Nephron progenitor cell (in vitro differentiated cells): ENCODE measurements around the gene SS18L1.

Source experiments
- DNase-seq: peaks from one replicate; pipeline ENCODE4 v3.0.0; 2021
- H3K27ac Mint-ChIP-seq: 2 replicates; pipeline ENCODE4 v1.8.0; 2021; ENCODE audit warnings: mild to moderate bottlenecking, moderate library complexity, mixed read lengths
- H3K27me3 Mint-ChIP-seq: 2 replicates; pipeline ENCODE4 v1.8.0; 2021; ENCODE audit warnings: mild to moderate bottlenecking, low read depth, mixed read lengths; ENCODE audit not compliant: poor library complexity
- H3K36me3 Mint-ChIP-seq: 2 replicates; pipeline ENCODE4 v1.8.0; 2021; ENCODE audit warnings: low read depth, mixed read lengths
- H3K4me1 Mint-ChIP-seq: 2 replicates; pipeline ENCODE4 v1.8.0; 2021; ENCODE audit warnings: mixed read lengths
- H3K4me3 Mint-ChIP-seq: 2 replicates; pipeline ENCODE4 v1.8.0; 2021; ENCODE audit warnings: mild to moderate bottlenecking, moderate library complexity, mixed read lengths
- H3K9me3 Mint-ChIP-seq: 2 replicates; pipeline ENCODE4 v1.8.0; 2021; ENCODE audit warnings: mild to moderate bottlenecking, moderate library complexity, mixed read lengths
- TF ChIP-seq, protein P1 (sequence below): fragments of 200-600 bp; sonication (generic); IDR thresholded peaks from 2 replicates; pipeline ENCODE4 v1.5.0; 2021; ENCODE audit warnings: antibody characterized with exemption

SS18L1 gene

DNA sequence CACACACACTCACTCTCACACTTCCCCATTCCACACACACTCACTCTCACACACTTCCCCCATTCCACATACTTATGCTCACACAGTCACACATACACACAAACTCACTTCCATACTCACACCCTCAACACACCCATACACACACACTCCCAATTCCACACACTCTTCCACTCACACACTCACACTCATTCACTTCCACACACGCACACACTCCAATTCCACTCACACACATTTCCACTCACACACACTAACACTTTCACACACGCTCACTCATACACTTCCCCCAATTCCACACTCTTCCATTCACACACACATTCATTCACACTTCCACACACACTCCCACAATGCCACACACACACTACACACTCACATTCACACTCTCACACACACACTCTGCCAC lies 86.7 kb downstream of the SS18L1 start:
- DNase-seq = no peak
- H3K9me3 Mint-ChIP-seq = no peaks in the 10 kb centered on the region
- no peak overlapping the region for H3K27ac Mint-ChIP-seq
- TF ChIP-seq, protein P1, sequence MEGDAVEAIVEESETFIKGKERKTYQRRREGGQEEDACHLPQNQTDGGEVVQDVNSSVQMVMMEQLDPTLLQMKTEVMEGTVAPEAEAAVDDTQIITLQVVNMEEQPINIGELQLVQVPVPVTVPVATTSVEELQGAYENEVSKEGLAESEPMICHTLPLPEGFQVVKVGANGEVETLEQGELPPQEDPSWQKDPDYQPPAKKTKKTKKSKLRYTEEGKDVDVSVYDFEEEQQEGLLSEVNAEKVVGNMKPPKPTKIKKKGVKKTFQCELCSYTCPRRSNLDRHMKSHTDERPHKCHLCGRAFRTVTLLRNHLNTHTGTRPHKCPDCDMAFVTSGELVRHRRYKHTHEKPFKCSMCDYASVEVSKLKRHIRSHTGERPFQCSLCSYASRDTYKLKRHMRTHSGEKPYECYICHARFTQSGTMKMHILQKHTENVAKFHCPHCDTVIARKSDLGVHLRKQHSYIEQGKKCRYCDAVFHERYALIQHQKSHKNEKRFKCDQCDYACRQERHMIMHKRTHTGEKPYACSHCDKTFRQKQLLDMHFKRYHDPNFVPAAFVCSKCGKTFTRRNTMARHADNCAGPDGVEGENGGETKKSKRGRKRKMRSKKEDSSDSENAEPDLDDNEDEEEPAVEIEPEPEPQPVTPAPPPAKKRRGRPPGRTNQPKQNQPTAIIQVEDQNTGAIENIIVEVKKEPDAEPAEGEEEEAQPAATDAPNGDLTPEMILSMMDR = no peak
- H3K4me1 Mint-ChIP-seq = peaks cover 6% of the 10 kb centered on the region
- H3K4me3 Mint-ChIP-seq = no peak overlapping the region
- H3K27me3 Mint-ChIP-seq = peaks cover 19% of the 10 kb centered on the region
- H3K36me3 Mint-ChIP-seq = no peaks in the 10 kb centered on the region

DNA sequence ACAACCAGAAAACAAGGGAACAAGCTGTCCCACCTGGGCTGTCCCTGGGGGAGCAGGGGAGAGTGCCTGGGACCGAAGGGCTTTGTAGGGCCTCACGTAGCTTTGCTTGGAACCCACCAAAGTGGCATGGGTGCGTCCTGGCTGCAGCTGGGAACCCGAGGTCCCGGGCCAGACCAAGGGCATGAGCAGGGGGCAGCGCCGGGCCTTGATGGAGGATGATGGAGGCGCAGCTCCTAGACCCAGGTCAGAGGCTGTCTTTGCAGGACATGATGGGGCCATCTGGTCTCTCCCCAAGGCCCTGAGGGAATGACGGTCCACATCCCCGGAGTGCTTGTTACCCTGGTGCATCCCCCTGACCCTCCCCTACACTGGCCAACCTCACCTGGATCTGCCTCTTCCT lies 87.1 kb downstream of the SS18L1 start:
- Mint-ChIP-seq H3K9me3 (no peaks in the 10 kb centered on the region), H3K4me3 (no peak overlapping the region), H3K4me1 (peaks cover 6% of the 10 kb centered on the region), H3K27me3 (peaks cover 15% of the 10 kb centered on the region), H3K27ac (no peak overlapping the region), H3K36me3 (no peaks in the 10 kb centered on the region)
- TF ChIP-seq, protein P1 = no peak
- no peak for DNase-seq

DNA sequence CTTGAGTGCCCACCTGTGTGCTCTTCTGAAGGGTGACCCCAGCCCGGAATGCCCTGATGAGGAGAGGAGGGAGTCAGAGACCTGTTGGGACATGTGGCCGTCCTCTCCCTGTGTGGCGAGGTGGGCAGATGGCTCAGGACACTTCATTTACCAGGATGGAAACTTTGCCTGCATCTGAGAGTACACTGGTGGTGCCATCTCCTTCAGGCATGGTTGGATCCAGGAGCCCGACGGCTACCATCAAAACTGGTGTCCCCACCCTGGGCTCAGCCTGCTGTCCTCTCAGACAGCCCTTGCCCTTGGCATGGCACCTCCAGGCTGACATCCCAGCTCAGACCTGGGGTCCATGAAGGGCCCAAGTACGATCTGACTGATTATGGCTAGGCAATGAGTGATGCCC lies 87.7 kb downstream of the SS18L1 start:
- no peaks in the 10 kb centered on the region for H3K9me3 Mint-ChIP-seq
- H3K27me3 Mint-ChIP-seq = peaks cover 9% of the 10 kb centered on the region
- TF ChIP-seq, protein P1 = no peak
- H3K36me3 Mint-ChIP-seq = no peaks in the 10 kb centered on the region
- H3K27ac Mint-ChIP-seq = no peak overlapping the region
- no peak for DNase-seq
- H3K4me1 Mint-ChIP-seq = peaks cover 11% of the 10 kb centered on the region
- H3K4me3 Mint-ChIP-seq = no peak overlapping the region
